ENCODE results near the gene PCDHGB4.

DNA sequence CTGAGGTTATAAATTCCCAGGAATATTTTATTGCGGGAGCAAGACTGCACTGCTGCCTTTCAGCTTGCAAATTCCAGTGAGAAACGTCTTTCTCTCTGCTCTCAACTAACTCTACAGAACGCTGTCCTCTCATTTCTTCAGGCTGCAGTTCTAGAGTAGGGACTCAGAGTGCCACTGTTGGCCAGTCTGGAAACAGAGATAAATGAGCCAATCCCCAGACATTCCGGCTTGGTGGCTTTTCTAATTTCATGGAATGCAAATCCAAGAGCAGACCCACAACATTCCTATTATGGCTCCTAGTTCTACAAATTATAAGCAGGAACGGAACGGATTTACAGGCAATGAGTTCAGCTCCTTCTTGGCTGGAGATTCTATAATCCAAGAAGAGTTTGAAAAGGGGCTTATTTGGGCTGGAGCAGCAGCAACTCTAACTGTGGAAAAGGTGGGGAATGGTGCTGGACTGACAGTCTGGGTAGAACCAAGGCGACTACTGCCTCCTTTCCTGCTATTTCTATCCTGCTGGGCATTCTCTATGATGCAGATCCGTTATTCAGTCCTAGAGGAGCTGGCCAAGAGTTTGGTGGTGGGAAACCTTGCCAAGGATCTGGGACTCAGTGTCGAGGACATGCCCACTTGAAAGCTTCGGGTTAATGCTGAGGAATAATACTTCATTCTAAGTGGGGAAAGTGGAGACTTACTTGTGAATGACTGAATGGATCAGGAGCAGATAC is 52.1 kb downstream of the PCDHGB4 start:
- TF ChIP-seq, protein P1, sequence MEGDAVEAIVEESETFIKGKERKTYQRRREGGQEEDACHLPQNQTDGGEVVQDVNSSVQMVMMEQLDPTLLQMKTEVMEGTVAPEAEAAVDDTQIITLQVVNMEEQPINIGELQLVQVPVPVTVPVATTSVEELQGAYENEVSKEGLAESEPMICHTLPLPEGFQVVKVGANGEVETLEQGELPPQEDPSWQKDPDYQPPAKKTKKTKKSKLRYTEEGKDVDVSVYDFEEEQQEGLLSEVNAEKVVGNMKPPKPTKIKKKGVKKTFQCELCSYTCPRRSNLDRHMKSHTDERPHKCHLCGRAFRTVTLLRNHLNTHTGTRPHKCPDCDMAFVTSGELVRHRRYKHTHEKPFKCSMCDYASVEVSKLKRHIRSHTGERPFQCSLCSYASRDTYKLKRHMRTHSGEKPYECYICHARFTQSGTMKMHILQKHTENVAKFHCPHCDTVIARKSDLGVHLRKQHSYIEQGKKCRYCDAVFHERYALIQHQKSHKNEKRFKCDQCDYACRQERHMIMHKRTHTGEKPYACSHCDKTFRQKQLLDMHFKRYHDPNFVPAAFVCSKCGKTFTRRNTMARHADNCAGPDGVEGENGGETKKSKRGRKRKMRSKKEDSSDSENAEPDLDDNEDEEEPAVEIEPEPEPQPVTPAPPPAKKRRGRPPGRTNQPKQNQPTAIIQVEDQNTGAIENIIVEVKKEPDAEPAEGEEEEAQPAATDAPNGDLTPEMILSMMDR (IDR thresholded peaks at IDR 0.05): no peak
- no peak for TF ChIP-seq ZFX (IDR thresholded peaks at IDR 0.05; ENCODE audit: borderline replicate concordance)
